Left lung (tissue), 10 donors: ENCODE data around the gene ZNF3. TPM values are rescaled to one million over a fixed set of nuclear protein-coding genes. Genes with fewer than 3 reads are reported as not detected.

Source experiments
- ATAC-seq: fragments of 200-7000 bp; cut with Tn5 transposase; one replicate; pipeline ENCODE4 v1.9.1; 2020; ENCODE audit warnings: moderate library complexity
- DNase-seq, 4 donors: peaks; one replicate each; pipeline ENCODE4 v3.0.0-alpha.2; 2013 to 2020
- H3K27ac ChIP-seq, 2 donors: fragments of 200-600 bp; sonication (generic) in 1 of 2; one replicate each; pipeline versions ENCODE4 v1.5.0 to v1.8.0; 2020 to 2021
- H3K27me3 ChIP-seq, 2 donors: fragments of 200-600 bp; sonication (generic) in 1 of 2; one replicate each; pipeline versions ENCODE4 v1.5.0 to v1.8.0; 2020 to 2021
- H3K36me3 ChIP-seq, 2 donors: fragments of 200-600 bp; sonication (generic) in 1 of 2; one replicate each; pipeline versions ENCODE4 v1.5.0 to v1.8.0; 2020 to 2021
- H3K4me1 ChIP-seq, 2 donors: fragments of 200-600 bp; one replicate each; pipeline ENCODE4 v1.8.0; 2021
- H3K4me3 ChIP-seq, 2 donors: fragments of 200-600 bp; sonication (generic) in 1 of 2; one replicate each; pipeline versions ENCODE4 v1.5.0 to v1.8.0; 2020 to 2021; ENCODE audit warnings: mild to moderate bottlenecking in 1 of 2
- H3K9me3 ChIP-seq, 2 donors: fragments of 200-600 bp; sonication (generic) in 1 of 2; one replicate each; pipeline versions ENCODE4 v1.5.0 to v1.8.0; 2020 to 2021
- intact Hi-C, 2 donors: fragments of 100-400 bp; cut with DNase I; formaldehyde crosslinking; loops; one replicate each; pipeline versions ENCODE4 v1.11.2 to v1.14.2; 2022
- polyA plus RNA-seq, 6 donors: library from polyadenylated mRNA; unstranded; fragments of 120-200 nt; gene quantifications; one replicate each; pipeline ENCODE4 v1.2.1, GENCODE V29; 2013; ENCODE audit not compliant: insufficient read length in 6 of 6
- total RNA-seq, 2 donors: library from RNA; stranded (reverse); fragmentation: NEBNext Ultra II Directional; extraction: Animal tissue kit (Norgen Biotek cat#: 25700); gene quantifications; one replicate each; pipeline ENCODE4 v1.2.1, GENCODE V29; 2021
- TF ChIP-seq, protein P1 (sequence below), 2 donors: fragments of 200-600 bp; sonication (generic) in 1 of 2; IDR thresholded peaks; one replicate each; pipeline versions ENCODE4 v1.5.0 to v1.8.0; 2021; ENCODE audit warnings: antibody characterized with exemption in 2 of 2
- donor health status: DM: no; HTN: yes; CAD: no.
- donor health status: DM: no; HTN: no; CAD: no.

Gene ZNF3
- total and polyA plus RNA-seq, 8 donors, result 22.5 to 53.1 (median 49.5) TPM

DNA sequence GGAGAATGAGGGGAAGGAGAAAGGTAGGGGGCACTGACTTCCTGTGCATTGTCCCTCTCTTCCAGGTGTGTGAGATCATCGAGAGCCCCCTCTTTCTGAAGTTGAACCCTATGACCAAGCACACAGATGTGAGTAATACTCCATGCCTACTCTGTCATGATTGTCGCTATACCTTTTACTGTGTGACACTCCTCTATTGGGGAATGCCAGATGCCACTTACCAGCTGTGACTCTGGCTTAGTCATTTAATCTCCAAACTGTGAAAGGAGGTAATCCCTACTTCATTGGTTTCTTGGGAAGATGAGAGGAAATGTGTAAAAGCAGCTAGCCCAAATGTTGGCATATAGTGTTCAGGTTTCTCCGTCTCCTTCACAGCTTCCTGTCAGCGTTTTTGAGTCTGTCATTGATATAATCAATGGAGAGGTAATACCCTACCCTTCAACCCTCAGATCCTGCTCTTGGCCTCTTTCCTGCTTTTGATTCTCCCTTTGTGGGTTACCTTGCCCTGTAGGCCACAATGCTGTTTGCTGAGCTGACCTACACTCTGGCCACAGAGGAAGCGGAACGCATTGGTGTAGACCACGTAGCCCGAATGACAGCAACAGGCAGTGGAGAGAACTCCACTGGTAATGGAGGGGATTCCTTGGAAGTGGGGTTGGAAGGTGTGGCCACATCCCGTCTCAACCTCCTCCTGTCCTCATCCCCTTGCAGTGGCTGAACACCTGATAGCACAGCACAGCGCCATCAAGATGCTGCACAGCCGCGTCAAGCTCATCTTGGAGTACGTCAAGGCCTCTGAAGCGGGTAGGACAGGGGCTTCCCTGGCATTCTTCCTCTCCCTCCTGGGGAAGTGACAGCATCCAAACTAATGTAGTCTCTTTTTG is 9.2 kb upstream of the ZNF3 start:
- Histone ChIP-seq H3K36me3 (peaks cover 9 to 56% of the 10 kb centered on the region in 2 donors), H3K4me1 (peaks cover 0 to 32% of the 10 kb centered on the region in 2 donors), H3K9me3 (no peaks in the 10 kb centered on the region), H3K27me3 (no peaks in the 10 kb centered on the region), H3K4me3 (no peak overlapping the region), H3K27ac (no peak overlapping the region)
- ATAC-seq, result no peak
- no peak for DNase-seq
- TF ChIP-seq, protein P1, sequence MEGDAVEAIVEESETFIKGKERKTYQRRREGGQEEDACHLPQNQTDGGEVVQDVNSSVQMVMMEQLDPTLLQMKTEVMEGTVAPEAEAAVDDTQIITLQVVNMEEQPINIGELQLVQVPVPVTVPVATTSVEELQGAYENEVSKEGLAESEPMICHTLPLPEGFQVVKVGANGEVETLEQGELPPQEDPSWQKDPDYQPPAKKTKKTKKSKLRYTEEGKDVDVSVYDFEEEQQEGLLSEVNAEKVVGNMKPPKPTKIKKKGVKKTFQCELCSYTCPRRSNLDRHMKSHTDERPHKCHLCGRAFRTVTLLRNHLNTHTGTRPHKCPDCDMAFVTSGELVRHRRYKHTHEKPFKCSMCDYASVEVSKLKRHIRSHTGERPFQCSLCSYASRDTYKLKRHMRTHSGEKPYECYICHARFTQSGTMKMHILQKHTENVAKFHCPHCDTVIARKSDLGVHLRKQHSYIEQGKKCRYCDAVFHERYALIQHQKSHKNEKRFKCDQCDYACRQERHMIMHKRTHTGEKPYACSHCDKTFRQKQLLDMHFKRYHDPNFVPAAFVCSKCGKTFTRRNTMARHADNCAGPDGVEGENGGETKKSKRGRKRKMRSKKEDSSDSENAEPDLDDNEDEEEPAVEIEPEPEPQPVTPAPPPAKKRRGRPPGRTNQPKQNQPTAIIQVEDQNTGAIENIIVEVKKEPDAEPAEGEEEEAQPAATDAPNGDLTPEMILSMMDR (IDR thresholded peaks at IDR 0.05), result no peak
- intact Hi-C loops, result no loop called here

DNA sequence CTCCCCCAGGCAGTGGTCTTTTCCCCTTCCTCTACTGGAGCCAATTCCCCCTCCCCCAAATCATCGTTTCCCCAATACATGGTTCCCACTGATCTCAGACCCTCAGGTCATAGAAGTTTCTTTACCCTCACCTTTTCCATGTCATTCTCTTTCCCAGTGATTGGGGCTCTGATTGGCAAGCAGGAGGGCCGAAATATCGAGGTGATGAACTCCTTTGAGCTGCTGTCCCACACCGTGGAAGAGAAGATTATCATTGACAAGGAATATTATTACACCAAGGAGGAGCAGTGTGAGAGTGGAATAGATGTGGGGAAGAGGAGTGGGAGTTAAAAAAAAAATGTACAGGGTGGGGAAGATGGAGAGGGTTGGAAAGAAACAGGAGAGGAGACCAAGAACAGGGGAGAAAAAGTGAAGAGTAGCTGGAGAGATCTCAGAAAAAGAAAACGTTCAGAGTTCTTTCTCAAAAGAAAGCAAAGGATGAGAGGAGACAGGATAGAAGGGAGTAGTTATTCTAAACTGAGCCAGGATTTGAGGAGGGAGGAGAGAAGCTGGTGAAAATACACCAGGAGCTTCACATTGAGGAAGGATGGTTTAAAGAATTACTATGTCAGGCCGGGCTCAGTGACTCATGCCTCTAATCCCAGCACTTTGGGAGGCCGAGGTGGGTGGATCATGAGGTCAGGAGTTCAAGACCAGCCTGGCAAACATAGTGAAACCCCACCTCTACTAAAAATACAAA is 8.1 kb upstream of the ZNF3 start:
- Histone ChIP-seq H3K27ac (peak overlapping the region; percentile 72 to 83), H3K4me3 (peak overlapping the region; percentile 88 to 90), H3K36me3 (peaks cover 0 to 44% of the 10 kb centered on the region in 2 donors), H3K27me3 (no peaks in the 10 kb centered on the region), H3K4me1 (peaks cover 0 to 32% of the 10 kb centered on the region in 2 donors), H3K9me3 (no peaks in the 10 kb centered on the region)
- ATAC-seq (no peak), DNase-seq (no peak)
- intact Hi-C loops, result no loop called here
- TF ChIP-seq, protein P1 (IDR thresholded peaks at IDR 0.05), result no peak

DNA sequence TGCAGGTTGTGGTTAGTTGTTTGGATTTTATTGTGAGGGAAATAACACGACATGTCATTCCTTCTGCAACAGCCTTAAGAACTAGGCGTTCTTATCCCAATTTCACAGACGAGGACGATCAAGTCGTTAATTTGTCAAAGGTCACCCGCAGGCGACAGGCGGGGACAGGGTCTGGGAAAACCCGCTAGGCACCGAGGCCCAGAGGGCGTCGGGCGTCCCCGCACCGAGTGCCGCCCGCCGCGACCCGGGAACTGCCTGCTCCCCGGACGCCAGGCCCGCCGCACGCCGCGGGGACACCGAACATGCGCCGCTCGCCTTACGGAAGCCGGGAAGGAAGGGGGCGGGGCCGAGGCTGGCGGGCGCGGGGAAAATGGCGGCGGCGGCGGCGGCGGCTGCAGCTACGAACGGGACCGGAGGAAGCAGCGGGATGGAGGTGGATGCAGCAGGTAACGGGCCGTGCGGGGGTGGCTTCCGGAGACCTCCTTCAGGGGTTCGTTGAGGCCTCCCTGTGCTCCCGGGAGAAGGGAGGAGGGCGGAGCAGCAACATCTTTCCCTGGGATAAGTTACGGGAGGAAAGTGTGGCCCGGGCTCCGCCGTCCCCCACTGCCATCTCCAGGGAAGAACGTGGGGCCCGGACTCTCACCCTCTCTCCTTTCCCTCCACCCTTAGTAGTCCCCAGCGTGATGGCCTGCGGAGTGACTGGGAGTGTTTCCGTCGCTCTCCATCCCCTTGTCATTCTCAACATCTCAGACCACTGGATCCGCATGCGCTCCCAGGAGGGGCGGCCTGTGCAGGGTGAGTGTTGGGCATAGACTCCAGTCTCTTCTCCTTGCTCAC is 7.3 kb upstream of the ZNF3 start, which contains the start of gene COPS6:
TSS of gene COPS6 (plus strand) at position 349 of the 837 bp plus-strand sequence. CDS start at position 371, 22 bp downstream.
- Histone ChIP-seq H3K4me3 (peak within 1 kb of the TSS; percentile 88 to 90), H3K36me3 (peaks cover 0 to 36% of the 10 kb centered on the region in 2 donors), H3K27ac (peak within 1 kb of the TSS; percentile 72 to 83), H3K4me1 (peaks cover 0 to 32% of the 10 kb centered on the region in 2 donors), H3K27me3 (no peaks in the 10 kb centered on the region), H3K9me3 (no peaks in the 10 kb centered on the region)
- ATAC-seq (peak; percentile 93), DNase-seq (peak; percentile 75 to 98 (median 80))
- intact Hi-C loops, result no loop called here
- TF ChIP-seq, protein P1 (IDR thresholded peaks at IDR 0.05), result no peak

DNA sequence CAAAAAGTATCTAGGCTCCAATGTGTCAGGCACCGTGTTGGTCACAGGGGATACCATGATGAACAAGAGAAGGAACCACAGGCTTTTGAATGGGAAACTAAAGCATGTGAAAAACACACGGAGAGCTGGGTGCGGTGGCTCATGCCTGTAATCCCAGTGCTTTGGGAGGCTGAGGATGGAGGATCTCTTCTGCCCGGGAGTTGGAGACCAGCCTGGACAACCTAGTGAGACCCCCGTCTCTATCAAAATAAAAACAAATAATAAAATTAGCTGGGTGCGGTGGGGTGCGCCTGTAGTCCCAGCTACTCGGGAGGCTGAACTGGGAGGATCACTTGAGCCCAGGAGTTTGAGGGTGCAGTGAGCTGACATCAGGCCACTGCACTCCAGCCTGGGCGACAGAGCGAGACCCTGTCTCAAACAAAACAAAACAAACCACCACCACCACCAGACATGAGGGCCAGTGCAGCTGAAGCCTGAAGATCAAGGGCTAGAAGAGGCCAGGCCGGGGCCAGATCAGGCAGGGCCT is 6.6 kb upstream of the ZNF3 start:
- H3K27me3 ChIP-seq, result no peaks in the 10 kb centered on the region
- peak overlapping the region; percentile 88 to 90 for H3K4me3 ChIP-seq
- H3K4me1 ChIP-seq, result peaks cover 0 to 27% of the 10 kb centered on the region in 2 donors
- ATAC-seq, result no peak
- TF ChIP-seq, protein P1 (IDR thresholded peaks at IDR 0.05), result no peak
- no peaks in the 10 kb centered on the region for H3K9me3 ChIP-seq
- no peak for DNase-seq
- intact Hi-C loops, result no loop called here
- peak overlapping the region; percentile 72 to 83 for H3K27ac ChIP-seq
- H3K36me3 ChIP-seq, result peaks cover 0 to 30% of the 10 kb centered on the region in 2 donors
